ENCODE data around the gene NFKBIA.

- TF ChIP-seq, protein P1, sequence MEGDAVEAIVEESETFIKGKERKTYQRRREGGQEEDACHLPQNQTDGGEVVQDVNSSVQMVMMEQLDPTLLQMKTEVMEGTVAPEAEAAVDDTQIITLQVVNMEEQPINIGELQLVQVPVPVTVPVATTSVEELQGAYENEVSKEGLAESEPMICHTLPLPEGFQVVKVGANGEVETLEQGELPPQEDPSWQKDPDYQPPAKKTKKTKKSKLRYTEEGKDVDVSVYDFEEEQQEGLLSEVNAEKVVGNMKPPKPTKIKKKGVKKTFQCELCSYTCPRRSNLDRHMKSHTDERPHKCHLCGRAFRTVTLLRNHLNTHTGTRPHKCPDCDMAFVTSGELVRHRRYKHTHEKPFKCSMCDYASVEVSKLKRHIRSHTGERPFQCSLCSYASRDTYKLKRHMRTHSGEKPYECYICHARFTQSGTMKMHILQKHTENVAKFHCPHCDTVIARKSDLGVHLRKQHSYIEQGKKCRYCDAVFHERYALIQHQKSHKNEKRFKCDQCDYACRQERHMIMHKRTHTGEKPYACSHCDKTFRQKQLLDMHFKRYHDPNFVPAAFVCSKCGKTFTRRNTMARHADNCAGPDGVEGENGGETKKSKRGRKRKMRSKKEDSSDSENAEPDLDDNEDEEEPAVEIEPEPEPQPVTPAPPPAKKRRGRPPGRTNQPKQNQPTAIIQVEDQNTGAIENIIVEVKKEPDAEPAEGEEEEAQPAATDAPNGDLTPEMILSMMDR (IDR thresholded peaks at IDR 0.05), result no peak
- TF ChIP-seq REST (IDR thresholded peaks at IDR 0.05; ENCODE audit: insufficient read depth in 1 of 2, low read depth in 2 of 2, low read length in 1 of 2) (no peak), POLR2AphosphoS5 (IDR thresholded peaks at IDR 0.05; ENCODE audit: low read depth, low read length) (no peak), SIN3A (IDR thresholded peaks at IDR 0.05; ENCODE audit: borderline replicate concordance, insufficient read depth, low read depth, low read length) (no peak), TCF7L2 (IDR thresholded peaks at IDR 0.05; ENCODE audit: low read depth, low read length) (no peak)
These were observed 42.1 kb downstream of the NFKBIA start for GRCh38 chr14:35362450-35362849.

Measured in Panc1 (cell line).